Endothelial cell of umbilical vein (primary cell): ENCODE results near the gene NUBP1. TPM values are rescaled to one million over a fixed set of nuclear protein-coding genes. Genes with fewer than 3 reads are reported as not detected.

Source experiments
- BruUV-seq: library from RNA; stranded (reverse); fragments of 400-500 nt; replicated peaks from 2 replicates; lab custom pipeline; 2021; lab: Mats Ljungman, UMichigan
- CTCF ChIA-PET: fragments of 300-600, 350-600 bp; sonication (Branson Sonifier 250); formaldehyde crosslinking; loops from one replicate; lab custom pipeline; 2021; ENCODE audit warnings: antibody characterized with exemption, inconsistent platforms; lab: Charles Lee
- POLR2A ChIA-PET: fragments of 300-600, 350-600 bp; sonication (Branson Sonifier 250); formaldehyde crosslinking; loops from one replicate; lab custom pipeline; 2021; ENCODE audit warnings: antibody characterized with exemption, inconsistent platforms; lab: Charles Lee
- DNase-seq: peaks from one replicate; pipeline ENCODE4 v3.0.0-alpha.2; 2011; ENCODE audit warnings: low read depth, low spot score
- FAIRE-seq: peaks from 2 replicates; lab custom pipeline; 2011; peaks lifted over from hg19 to GRCh38; lab: Jason Lieb, UNC
- H2AFZ ChIP-seq: 2 replicates; pipeline ENCODE4 v1.6.0; 2012; ENCODE audit warnings: low read depth, low read length, control low read depth, inconsistent platforms
- H3K27ac ChIP-seq: 2 replicates; pipeline ENCODE4 v1.5.1; 2011; ENCODE audit warnings: low read depth, mild to moderate bottlenecking, control low read depth, low read length, moderate library complexity; ENCODE audit not compliant: insufficient read depth
- H3K27me3 ChIP-seq, 2 experiments: 2 replicates each; pipeline versions ENCODE4 v1.6.0 to v1.6.1; 2011; ENCODE audit warnings: low read length in 2 of 2, mixed read lengths in 1 of 2; ENCODE audit not compliant: control insufficient read depth in 2 of 2, insufficient read depth in 2 of 2
- H3K36me3 ChIP-seq, 2 experiments: 2 replicates in 1 of 2; 3 replicates in 1 of 2; pipeline ENCODE4 v1.5.1; 2011; ENCODE audit warnings: low read length in 2 of 2, mild to moderate bottlenecking in 1 of 2, moderate library complexity in 1 of 2; ENCODE audit not compliant: control insufficient read depth in 2 of 2, insufficient read depth in 2 of 2; ENCODE audit errors: extremely low read depth in 1 of 2
- H3K4me1 ChIP-seq: 3 replicates; pipeline ENCODE4 v1.5.1; 2011; ENCODE audit warnings: mild to moderate bottlenecking, low read length; ENCODE audit not compliant: control insufficient read depth, insufficient read depth; ENCODE audit errors: extremely low read depth
- H3K4me2 ChIP-seq: 2 replicates; pipeline ENCODE4 v1.6.1; 2011; ENCODE audit warnings: low read length, control low read depth, mixed read lengths; ENCODE audit not compliant: insufficient read depth
- H3K4me3 ChIP-seq, 3 experiments: fragments of 200-600 bp in 1 of 3; sonication (generic), shearing (Covaris generic) in 1 of 3; replicated peaks in 1 of 3; 2 replicates each; pipeline ENCODE4 v1.5.1; 2011 to 2016; ENCODE audit warnings: control low read depth in 3 of 3, low read length in 3 of 3, mild to moderate bottlenecking in 2 of 3, inconsistent platforms in 1 of 3, low read depth in 1 of 3, moderate library complexity in 1 of 3; ENCODE audit not compliant: insufficient read depth in 1 of 3
- H3K79me2 ChIP-seq: 2 replicates; pipeline ENCODE4 v1.6.0; 2012; ENCODE audit warnings: low read length, inconsistent platforms; ENCODE audit not compliant: control insufficient read depth, insufficient read depth
- H3K9ac ChIP-seq: replicated peaks from 2 replicates; pipeline ENCODE3; 2011; ENCODE audit warnings: low read length, control low read depth; ENCODE audit not compliant: insufficient read depth; ENCODE audit errors: extremely low read depth
- H3K9me1 ChIP-seq: replicated peaks from 3 replicates; pipeline ENCODE4 v1.6.0; 2011; ENCODE audit warnings: mild to moderate bottlenecking, low read length; ENCODE audit not compliant: control insufficient read depth, insufficient read depth; ENCODE audit errors: extremely low read depth
- H3K9me3 ChIP-seq: replicated peaks from 2 replicates; pipeline ENCODE4 v1.5.1; 2012; ENCODE audit warnings: low read length, inconsistent platforms; ENCODE audit not compliant: control insufficient read depth, insufficient read depth
- H4K20me1 ChIP-seq: replicated peaks from 2 replicates; pipeline ENCODE3; 2011; ENCODE audit warnings: mild to moderate bottlenecking, low read length; ENCODE audit not compliant: control insufficient read depth, insufficient read depth; ENCODE audit errors: extremely low read depth
- CTCF ChIP-seq, 2 donors: IDR thresholded peaks; 1 replicate in 1 of 2; 2 replicates in 1 of 2; pipeline ENCODE4 v1.5.1; 2011; ENCODE audit warnings: low read length in 2 of 2, mild to moderate bottlenecking in 2 of 2, moderate library complexity in 2 of 2, control low read depth in 1 of 2, inconsistent platforms in 1 of 2, low read depth in 1 of 2; ENCODE audit not compliant: insufficient read depth in 1 of 2; ENCODE audit errors: extremely low read depth in 1 of 2
- EZH2 ChIP-seq: IDR thresholded peaks from 2 replicates; pipeline ENCODE4 v1.6.1; 2012; ENCODE audit warnings: borderline replicate concordance, low read depth, mild to moderate bottlenecking, moderate library complexity, low read length, inconsistent platforms; ENCODE audit not compliant: severe bottlenecking
- FOS ChIP-seq: IDR thresholded peaks from 2 replicates; pipeline ENCODE4 v1.6.1; 2011; ENCODE audit warnings: mild to moderate bottlenecking, low read length, moderate library complexity, borderline replicate concordance; ENCODE audit not compliant: insufficient read depth
- GATA2 ChIP-seq: IDR thresholded peaks from 2 replicates; pipeline ENCODE4 v1.7.0; 2011; ENCODE audit warnings: low read depth, mild to moderate bottlenecking, moderate library complexity, mixed read lengths, low read length; ENCODE audit not compliant: insufficient read length, insufficient read depth
- JUN ChIP-seq: IDR thresholded peaks from 2 replicates; pipeline ENCODE4 v1.6.1; 2011; ENCODE audit warnings: borderline replicate concordance, low read depth; ENCODE audit not compliant: insufficient read length, insufficient read depth
- MAX ChIP-seq: IDR thresholded peaks from 2 replicates; pipeline ENCODE4 v1.6.1; 2011; ENCODE audit not compliant: insufficient read depth, insufficient read length
- MYC ChIP-seq: IDR thresholded peaks from one replicate; pipeline ENCODE4 v1.6.1; 2011; ENCODE audit warnings: mild to moderate bottlenecking, low read depth, low read length
- POLR2A ChIP-seq: IDR thresholded peaks from 2 replicates; pipeline ENCODE4 v1.6.1; 2012; ENCODE audit warnings: low read depth, mild to moderate bottlenecking, control low read depth, low read length
- POLR2AphosphoS5 ChIP-seq: IDR thresholded peaks from 2 replicates; pipeline ENCODE4 v1.6.1; 2012; ENCODE audit warnings: low read depth, mild to moderate bottlenecking, control low read depth, low read length, moderate library complexity; ENCODE audit not compliant: insufficient read depth
- dilution Hi-C: fragments of 300-500 bp; cut with MboI; formaldehyde crosslinking; loops from one replicate; pipeline ENCODE4 v1.15.0; 2019; ENCODE audit warnings: low sequenced_read_pairs; ENCODE audit not compliant: extremely low pct_ligation_motif_present
- intact Hi-C: fragments of 100-400 bp; cut with micrococcal nuclease; formaldehyde crosslinking; loops from one replicate; pipeline ENCODE4 v1.10.0; 2022
- polyA plus RNA-seq, 4 experiments: library from polyadenylated mRNA; depleted of rRNA in 3 of 4; stranded (reverse) in 3 of 4; unstranded in 1 of 4; fragments of >200 nt; gene quantifications; 2 replicates each; pipeline versions ENCODE4 v1.2.1 to v1.2.3, GENCODE V29; 2011 to 2012; ENCODE audit warnings: missing spikeins in 1 of 4
- total RNA-seq: library from RNA; stranded (reverse); gene quantifications from 2 replicates; pipeline ENCODE4 v1.2.3, GENCODE V29; 2021

The NUBP1 gene
- total and polyA plus RNA-seq, 2 donors (not counting 3 experiments of a cell fraction or from before 2014, with no cell fraction given) = 23.6 to 30.8 TPM

- H3K27ac ChIP-seq = peak overlapping the region; percentile 53
- peak overlapping the region; percentile 65 for H2AFZ ChIP-seq
- intact Hi-C loops (no loop called here), dilution Hi-C loops (no loop called here)
- H3K9ac ChIP-seq = no peak overlapping the region
- H3K9me1 ChIP-seq = no peaks in the 10 kb centered on the region
- no peaks in the 10 kb centered on the region for H4K20me1 ChIP-seq
- FAIRE-seq (no peak), DNase-seq (peak; percentile 24)
- TF ChIP-seq POLR2A = no peak
- no peak for TF ChIP-seq EZH2
- peak; percentile 58 for TF ChIP-seq FOS
- TF ChIP-seq JUN = peak; percentile 21
- no peaks in the 10 kb centered on the region for H3K27me3 ChIP-seq
- no peak overlapping the region for H3K4me2 ChIP-seq
- BruUV-seq = no TSS peak
- no peak overlapping the region for H3K4me3 ChIP-seq
- peaks cover 11% of the 10 kb centered on the region for H3K4me1 ChIP-seq
- ChIA-PET POLR2A (interaction anchor here (0.7 kb wide), 1 partner anchor 133 kb away, joined by 19 read pairs; no protein-coding TSS in a partner anchor), CTCF (interaction anchor here (0.7 to 5.3 kb wide), 7 partner anchors 180 to 1599 kb away, joined by 3 to 189 read pairs (median 7); no protein-coding TSS in a partner anchor)
- no peaks in the 10 kb centered on the region for H3K9me3 ChIP-seq
- H3K36me3 ChIP-seq = no peaks in the 10 kb centered on the region
- H3K79me2 ChIP-seq = no peaks in the 10 kb centered on the region
Observed at GRCh38 chr16:10738231-10739077, 5.2 kb upstream of the NUBP1 start.

GRCh38 chr16:10740000-10740844, 3.4 kb upstream of the NUBP1 start:
- Histone ChIP-seq H3K4me3 (no peak overlapping the region), H3K9ac (no peak overlapping the region), H3K27ac (no peak overlapping the region), H3K9me3 (no peaks in the 10 kb centered on the region), H3K79me2 (no peaks in the 10 kb centered on the region), H2AFZ (no peak overlapping the region), H3K4me2 (no peak overlapping the region), H3K9me1 (no peaks in the 10 kb centered on the region), H4K20me1 (no peaks in the 10 kb centered on the region), H3K27me3 (no peaks in the 10 kb centered on the region), H3K36me3 (no peaks in the 10 kb centered on the region), H3K4me1 (peaks cover 14% of the 10 kb centered on the region)
- ChIA-PET POLR2A (no interaction called here), CTCF (interaction anchor here (1.2 to 5.3 kb wide), 4 partner anchors 178 to 1988 kb away, joined by 3 to 29 read pairs (median 8); no protein-coding TSS in a partner anchor)
- intact Hi-C loops = loop anchor here (5.0 kb wide), 2 partner anchors 87 to 353 kb away; partner anchors contain the start of gene ATF7IP2
- DNase-seq = no peak
- dilution Hi-C loops = no loop called here
- BruUV-seq = no TSS peak
- no peak for FAIRE-seq
- TF ChIP-seq MYC (no peak), GATA2 (no peak), JUN (no peak), CTCF (IDR thresholded peaks at IDR 0.05; ENCODE audit: extremely low read depth in 1 of 2, insufficient read depth in 1 of 2, low read depth in 1 of 2, low read length in 2 of 2) (no peak), FOS (no peak), POLR2A (no peak), MAX (no peak), EZH2 (no peak), POLR2AphosphoS5 (no peak)
